Ishikawa (cell line): ENCODE results near the gene PLCB1.

Experiments
- CREB1 ChIP-seq: IDR thresholded peaks from 2 replicates; pipeline ENCODE4 v1.6.1; 2012; ENCODE audit warnings: low read depth
- EP300 ChIP-seq: IDR thresholded peaks from 2 replicates; pipeline ENCODE4 v1.6.1; 2012; ENCODE audit warnings: borderline replicate concordance
- FOXM1 ChIP-seq: IDR thresholded peaks from 2 replicates; pipeline ENCODE4 v1.6.1; 2012; ENCODE audit warnings: low read depth, borderline replicate concordance
- MAX ChIP-seq: IDR thresholded peaks from 2 replicates; pipeline ENCODE4 v1.6.1; 2012
- REST ChIP-seq: IDR thresholded peaks from 2 replicates; pipeline ENCODE4 v1.6.1; 2012; ENCODE audit warnings: low read depth, mild to moderate bottlenecking
- TAF1 ChIP-seq: IDR thresholded peaks from 2 replicates; pipeline ENCODE4 v1.6.1; 2012; ENCODE audit warnings: low read depth, mild to moderate bottlenecking

DNA sequence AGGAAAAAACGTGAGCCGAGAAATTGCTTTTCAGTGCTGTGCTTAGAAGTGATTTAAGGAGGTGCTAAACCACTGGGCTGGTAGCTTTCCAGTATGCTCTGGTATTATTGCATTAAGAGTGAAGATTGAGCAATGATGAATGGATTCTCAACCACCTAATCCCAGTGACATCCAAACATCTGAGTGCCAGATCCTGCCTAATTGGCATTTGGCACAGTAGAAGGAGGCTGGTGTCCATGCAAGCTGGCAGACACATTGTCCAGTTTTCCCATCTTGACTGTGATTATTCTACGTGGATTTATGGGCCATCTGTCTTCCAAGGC, 538.8 kb downstream of the PLCB1 start:
- TF ChIP-seq EP300 (no peak), MAX (no peak), TAF1 (no peak), REST (no peak), FOXM1 (no peak), CREB1 (no peak)
